SW 1271 (cell line): ENCODE measurements around the gene ARF6.
"Not testable (repeated sequence)": the region's sequence is repeated elsewhere in the genome, so short reads cannot be mapped to it uniquely, and the experiment has no call there.

Source experiments
- DNase-seq, 2 experiments: peaks; one replicate each; lab custom pipeline; 2025; lab: John Stamatoyannopoulos, UW

ARF6 gene

GRCh38 chr14:49907186-49907585 is 14.3 kb downstream of the ARF6 start:
- no peak for DNase-seq

GRCh38 chr14:49908433-49908782 is 15.5 kb downstream of the ARF6 start:
- DNase-seq: peak in 1 of 2 experiments; percentile 37

- DNase-seq: no peak
These were observed 16.1 kb downstream of the ARF6 start for GRCh38 chr14:49909016-49909415.

- no peak for DNase-seq
These were observed 22.2 kb downstream of the ARF6 start for GRCh38 chr14:49915085-49915484.

DNA sequence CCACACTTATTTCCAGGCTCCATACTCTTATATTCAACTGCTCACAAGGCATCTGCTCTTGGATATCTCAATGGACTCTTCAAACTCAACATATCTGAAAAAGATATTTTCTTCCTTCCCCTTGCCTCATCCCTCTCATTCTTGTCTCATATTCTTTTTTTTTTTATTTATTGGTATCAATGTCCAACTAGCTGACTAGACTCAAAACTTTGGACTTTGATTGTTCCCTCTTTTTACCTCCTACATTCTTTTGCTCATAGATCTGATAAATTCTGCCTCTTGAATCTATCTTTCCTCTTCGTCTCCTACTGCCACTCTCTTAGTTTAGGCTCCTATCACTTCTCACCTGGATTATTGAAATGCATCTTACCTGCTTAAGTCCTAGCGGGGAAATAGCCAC is 25.8 kb downstream of the ARF6 start:
- DNase-seq: no peak

- DNase-seq: no peak
These were observed 27.2 kb downstream of the ARF6 start for GRCh38 chr14:49919825-49920659.

DNA sequence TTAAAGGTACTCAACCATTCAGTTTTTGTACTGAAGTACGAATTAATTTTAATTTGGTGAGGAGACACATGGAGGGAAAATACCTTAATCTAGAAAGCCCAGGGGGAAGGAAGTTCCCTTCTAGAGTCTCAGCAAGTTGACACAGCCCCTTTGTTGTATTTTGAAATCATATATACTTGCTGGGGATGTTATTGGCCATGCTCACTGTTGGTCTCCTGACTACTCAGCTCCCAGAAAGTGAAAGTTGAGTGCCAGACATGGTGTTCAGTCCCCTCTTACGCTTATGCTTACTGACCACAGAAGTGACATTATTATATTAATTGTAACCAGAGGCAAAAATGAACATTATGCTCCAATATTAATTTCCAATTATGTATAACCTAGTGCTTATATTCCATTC is 28.1 kb downstream of the ARF6 start:
- DNase-seq: no peak

DNA sequence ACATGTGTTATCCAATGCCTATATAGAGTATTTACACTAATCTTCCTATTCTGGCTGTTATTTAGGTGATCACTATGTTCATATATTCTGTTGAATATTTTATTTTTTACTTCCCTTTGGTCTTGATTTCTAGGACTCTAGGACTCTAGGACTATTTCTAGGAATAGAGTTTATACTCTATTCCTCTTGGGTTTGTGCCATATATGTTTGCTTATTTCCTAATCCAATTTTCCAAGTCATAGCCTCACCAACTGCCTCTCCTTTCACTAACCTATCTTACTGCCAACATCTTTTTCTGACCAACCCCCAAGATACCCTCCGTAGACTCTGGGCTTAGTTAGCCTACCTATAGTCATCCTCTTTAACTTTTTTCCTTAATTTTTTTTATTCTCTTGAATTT is 28.5 kb downstream of the ARF6 start:
- DNase-seq: no peak

GRCh38 chr14:49923442-49923841 is 30.6 kb downstream of the ARF6 start:
- DNase-seq: no peak

DNA sequence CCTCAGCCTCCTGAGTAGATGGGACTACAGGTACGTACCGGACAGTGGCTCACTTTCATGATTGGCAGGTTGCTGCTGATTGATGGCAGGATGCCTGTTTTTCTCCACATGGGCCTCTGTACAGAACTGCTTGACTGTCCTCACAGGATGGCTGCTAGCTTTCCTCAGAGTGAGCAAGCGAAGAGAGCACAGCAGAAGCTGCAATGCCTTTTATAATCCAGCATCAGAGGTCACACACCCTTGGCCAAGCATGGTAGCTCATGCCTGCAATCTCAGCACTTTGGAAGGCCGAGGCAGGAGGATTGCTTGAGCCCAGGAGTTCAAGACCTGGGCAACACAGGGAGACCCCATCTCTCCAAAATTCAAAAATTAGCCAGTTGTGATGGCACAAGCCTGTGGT is 31.0 kb downstream of the ARF6 start:
- DNase-seq: no peak

DNA sequence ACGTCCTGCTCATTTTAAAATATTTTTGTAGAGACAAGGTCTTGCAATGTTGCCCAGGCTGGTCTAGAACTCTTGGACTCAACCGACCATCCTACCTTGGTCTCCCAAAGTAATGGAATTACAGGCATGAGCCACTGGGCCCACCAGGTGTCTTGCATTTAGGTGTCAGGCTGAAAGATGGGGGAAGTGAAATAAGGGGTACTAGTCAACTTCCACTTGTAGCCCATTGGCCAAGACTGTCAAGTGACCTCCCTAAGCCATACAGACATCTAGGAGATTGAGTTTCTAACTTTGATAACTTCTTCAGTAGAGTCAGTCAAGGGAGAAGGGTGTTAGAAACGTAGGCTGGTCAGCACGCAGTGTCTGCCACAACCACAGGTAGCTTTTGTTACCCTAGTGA is 32.0 kb downstream of the ARF6 start:
- DNase-seq: no peak

- DNase-seq: no peak
These were observed 33.9 kb downstream of the ARF6 start for GRCh38 chr14:49926803-49927202.

GRCh38 chr14:49928015-49928414 is 35.1 kb downstream of the ARF6 start:
- no peak for DNase-seq

GRCh38 chr14:49930720-49931119 is 37.8 kb downstream of the ARF6 start:
- DNase-seq: no peak

GRCh38 chr14:49931523-49931922 is 38.6 kb downstream of the ARF6 start:
- no peak for DNase-seq

GRCh38 chr14:49933128-49933527 is 40.2 kb downstream of the ARF6 start:
- DNase-seq: no peak

GRCh38 chr14:49933704-49934103 is 40.8 kb downstream of the ARF6 start:
- no peak for DNase-seq

DNA sequence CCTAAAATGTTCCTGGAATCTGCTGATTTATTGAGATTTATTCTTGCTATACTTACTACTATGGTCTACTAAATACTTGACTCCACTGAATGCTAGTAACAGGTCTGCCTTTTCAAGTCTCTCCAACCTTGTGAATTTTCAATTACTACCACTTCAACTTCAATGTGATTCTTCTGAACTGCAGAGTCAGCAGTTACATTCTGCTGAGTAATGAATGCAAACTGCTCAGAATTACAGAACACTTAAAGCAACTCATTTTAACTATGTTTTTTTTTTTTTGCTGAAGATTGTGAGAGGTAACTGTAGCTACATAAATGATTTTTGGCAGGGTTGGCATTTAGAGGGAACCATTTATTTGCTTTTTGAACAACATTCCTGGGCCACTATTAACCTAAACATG is 41.8 kb downstream of the ARF6 start:
- no peak for DNase-seq

DNA sequence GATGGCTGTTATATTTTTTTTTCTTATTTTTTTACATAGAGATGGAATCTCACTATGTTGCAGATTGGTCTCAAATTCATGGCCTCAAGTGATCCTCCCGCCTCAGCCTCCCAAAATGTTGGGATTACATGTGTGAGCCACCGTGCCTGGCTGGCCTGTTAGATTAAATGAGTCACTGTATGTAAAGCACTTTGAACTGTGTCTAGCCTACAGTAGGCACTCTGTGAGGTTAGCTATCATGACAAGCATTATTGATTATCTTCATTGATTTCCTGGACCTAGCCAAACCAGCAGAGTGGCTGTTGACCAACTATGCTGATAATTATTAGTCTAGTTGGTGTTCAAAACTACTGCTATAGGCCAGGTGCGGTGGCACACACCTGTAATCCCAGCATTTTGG is 42.6 kb downstream of the ARF6 start:
- DNase-seq: no peak

DNA sequence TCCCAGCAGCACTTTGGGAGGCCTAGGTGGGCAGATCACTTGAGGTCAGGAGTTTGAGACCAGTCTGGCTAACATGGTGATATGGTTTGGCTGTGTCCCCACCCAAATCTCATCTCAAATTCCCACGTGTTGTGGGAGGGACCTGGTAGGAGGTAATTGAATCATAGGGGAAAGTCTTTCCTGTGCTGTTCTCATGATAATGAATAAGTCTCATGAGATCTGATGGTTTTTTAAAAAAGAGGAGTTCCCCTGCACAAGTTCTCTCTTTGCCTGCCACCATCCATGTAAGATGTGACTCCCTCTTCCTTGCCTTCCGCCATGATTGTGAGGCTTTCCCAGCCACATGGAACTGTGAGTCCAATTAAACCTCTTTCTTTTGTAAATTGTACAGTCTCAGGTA is 43.4 kb downstream of the ARF6 start:
- not testable (repeated sequence) for DNase-seq

GRCh38 chr14:49936882-49937281 is 44.0 kb downstream of the ARF6 start:
- DNase-seq: not testable (repeated sequence)

DNA sequence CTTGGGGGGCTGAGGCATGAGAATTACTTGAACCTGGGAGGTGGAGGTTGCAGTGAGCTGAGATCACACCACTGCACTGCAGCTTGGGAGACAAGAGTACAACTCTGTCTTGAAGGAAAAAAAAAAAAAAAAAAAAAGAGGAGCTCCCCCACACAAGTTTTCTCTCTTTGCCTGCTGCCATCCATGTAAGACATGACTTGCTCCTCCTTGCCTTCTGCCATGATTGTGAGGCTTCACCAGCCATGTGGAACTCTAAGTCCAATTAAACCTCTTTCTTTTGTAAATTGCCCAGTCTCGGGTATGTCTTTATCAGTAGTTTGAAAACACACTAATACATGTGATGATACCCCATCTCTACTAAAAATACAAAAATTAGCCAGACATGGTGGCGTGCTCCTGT is 46.3 kb downstream of the ARF6 start:
- DNase-seq: not testable (repeated sequence)

DNA sequence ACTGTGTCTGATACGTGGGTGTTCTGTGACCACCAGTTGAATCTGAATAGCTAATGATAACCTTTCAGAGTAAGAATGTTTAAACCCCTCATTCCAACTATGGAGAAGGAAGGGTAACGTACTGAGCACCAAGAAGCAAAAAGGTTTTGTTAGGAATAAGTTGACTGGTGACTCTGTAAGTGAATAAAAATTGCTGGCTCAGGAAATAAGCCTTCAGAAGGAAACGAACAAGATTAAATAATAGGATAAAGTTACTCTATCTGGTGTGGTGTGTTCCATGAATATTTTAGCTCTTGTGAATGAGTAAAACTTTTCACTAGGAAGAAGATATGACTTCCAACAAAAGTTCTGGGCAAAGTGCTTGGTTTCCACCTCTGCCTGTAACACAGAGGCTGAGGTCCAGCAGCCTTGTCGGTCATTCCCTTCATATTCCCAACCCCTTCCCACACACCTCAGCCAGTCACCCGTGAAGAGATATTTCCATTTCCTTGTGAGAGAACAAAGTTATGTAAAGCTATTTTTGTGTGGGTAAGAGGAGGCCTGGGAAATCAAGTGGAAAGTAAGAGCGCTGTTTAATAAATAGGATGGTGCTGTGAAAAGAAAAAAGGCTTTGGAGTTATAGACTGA is 47.1 kb downstream of the ARF6 start:
- no peak for DNase-seq
